ENCODE measurements around the gene CTNND2.

Gene CTNND2

GRCh38 chr5:11197726-11198125, 706.5 kb downstream of the CTNND2 start:
- no peaks in the 10 kb centered on the region for H3F3A ChIP-seq (ENCODE audit: insufficient read depth, low read length)
- TF ChIP-seq EZH2 (optimal IDR thresholded peaks at IDR 0.05; ENCODE audit: low read depth, low read length) (no peak), EZH2phosphoT487 (IDR thresholded peaks at IDR 0.05; ENCODE audit: low read length) (no peak), CTCF (IDR thresholded peaks at IDR 0.05; ENCODE audit: low read length) (no peak)

GRCh38 chr5:11191673-11192072, 712.6 kb downstream of the CTNND2 start:
- Histone ChIP-seq H3K9me3 (replicated peaks; ENCODE audit: insufficient read depth, low read length) (no peaks in the 10 kb centered on the region), H3K4me1 (ENCODE audit: low read length) (no peaks in the 10 kb centered on the region), H3K9ac (ENCODE audit: low read length) (no peak overlapping the region), H3K9me2 (replicated peaks; ENCODE audit: insufficient read depth, low read length) (no peaks in the 10 kb centered on the region), H3F3A (ENCODE audit: insufficient read depth, low read length) (no peaks in the 10 kb centered on the region), H4K20me1 (ENCODE audit: insufficient read depth, low read length) (no peaks in the 10 kb centered on the region), H2AFZ (ENCODE audit: low read length) (no peak overlapping the region), H3K27me3 (replicated peaks; ENCODE audit: insufficient read depth, low read length) (no peaks in the 10 kb centered on the region), H3K79me2 (ENCODE audit: low read length) (no peaks in the 10 kb centered on the region), H3K36me3 (replicated peaks; ENCODE audit: insufficient read depth, low read length) (no peaks in the 10 kb centered on the region), H3K4me2 (ENCODE audit: low read depth, low read length) (no peak overlapping the region), H3K27ac (ENCODE audit: low read length) (no peak overlapping the region), H3K4me3 (ENCODE audit: low read length) (no peak overlapping the region)
- TF ChIP-seq EZH2phosphoT487 (IDR thresholded peaks at IDR 0.05; ENCODE audit: low read length) (no peak), EZH2 (optimal IDR thresholded peaks at IDR 0.05; ENCODE audit: low read depth, low read length) (no peak), CTCF (IDR thresholded peaks at IDR 0.05; ENCODE audit: low read length) (no peak)
- DNase-seq: no peak

More at GRCh38 chr5:11197726-11198125, 706.5 kb downstream of the CTNND2 start:
- Histone ChIP-seq H3K9ac (ENCODE audit: low read length) (no peak overlapping the region), H3K36me3 (replicated peaks; ENCODE audit: insufficient read depth, low read length) (no peaks in the 10 kb centered on the region), H3K9me3 (replicated peaks; ENCODE audit: insufficient read depth, low read length) (no peaks in the 10 kb centered on the region), H2AFZ (ENCODE audit: low read length) (no peak overlapping the region), H3K27me3 (replicated peaks; ENCODE audit: insufficient read depth, low read length) (no peaks in the 10 kb centered on the region), H3K27ac (ENCODE audit: low read length) (no peak overlapping the region), H3K4me2 (ENCODE audit: low read depth, low read length) (no peak overlapping the region), H3K4me3 (ENCODE audit: low read length) (no peak overlapping the region), H4K20me1 (ENCODE audit: insufficient read depth, low read length) (no peaks in the 10 kb centered on the region), H3K4me1 (ENCODE audit: low read length) (no peaks in the 10 kb centered on the region), H3K79me2 (ENCODE audit: low read length) (no peaks in the 10 kb centered on the region), H3K9me2 (replicated peaks; ENCODE audit: insufficient read depth, low read length) (no peaks in the 10 kb centered on the region)
- DNase-seq: no peak

- no peak overlapping the region for H3K4me2 ChIP-seq (ENCODE audit: low read depth, low read length)
- H3K79me2 ChIP-seq (ENCODE audit: low read length): no peaks in the 10 kb centered on the region
- no peak overlapping the region for H3K4me3 ChIP-seq (ENCODE audit: low read length)
- no peaks in the 10 kb centered on the region for H3K9me2 ChIP-seq (replicated peaks; ENCODE audit: insufficient read depth, low read length)
- H3K27me3 ChIP-seq (replicated peaks; ENCODE audit: insufficient read depth, low read length): no peaks in the 10 kb centered on the region
- no peak overlapping the region for H2AFZ ChIP-seq (ENCODE audit: low read length)
- no peaks in the 10 kb centered on the region for H3F3A ChIP-seq (ENCODE audit: insufficient read depth, low read length)
- H4K20me1 ChIP-seq (ENCODE audit: insufficient read depth, low read length): no peaks in the 10 kb centered on the region
- peak; percentile 22 for DNase-seq
- no peak overlapping the region for H3K27ac ChIP-seq (ENCODE audit: low read length)
- H3K9me3 ChIP-seq (replicated peaks; ENCODE audit: insufficient read depth, low read length): no peaks in the 10 kb centered on the region
- no peaks in the 10 kb centered on the region for H3K4me1 ChIP-seq (ENCODE audit: low read length)
- TF ChIP-seq CTCF (IDR thresholded peaks at IDR 0.05; ENCODE audit: low read length): peak; percentile 50
- no peak for TF ChIP-seq EZH2 (optimal IDR thresholded peaks at IDR 0.05; ENCODE audit: low read depth, low read length)
- H3K9ac ChIP-seq (ENCODE audit: low read length): no peak overlapping the region
- H3K36me3 ChIP-seq (replicated peaks; ENCODE audit: insufficient read depth, low read length): no peaks in the 10 kb centered on the region
Observed at GRCh38 chr5:11182441-11183080, 721.7 kb downstream of the CTNND2 start.
